GM19025 (cell line): ENCODE results near the gene RARA.
"Not testable (repeated sequence)": the region's sequence is repeated elsewhere in the genome, so short reads cannot be mapped to it uniquely, and the experiment has no call there.

Experiments used
- ATAC-seq: cut with Tn5 transposase; IDR thresholded peaks from one replicate; pipeline ENCODE4 v1.9.1; 2021; ENCODE audit warnings: mild to moderate bottlenecking, low read depth, moderate library complexity; ENCODE audit not compliant: unreplicated experiment

The RARA gene

GRCh38 chr17:40295488-40296436 is 13.2 kb upstream of the RARA start:
- ATAC-seq: no peak

GRCh38 chr17:40297511-40297910 is 11.5 kb upstream of the RARA start:
- no peak for ATAC-seq

DNA sequence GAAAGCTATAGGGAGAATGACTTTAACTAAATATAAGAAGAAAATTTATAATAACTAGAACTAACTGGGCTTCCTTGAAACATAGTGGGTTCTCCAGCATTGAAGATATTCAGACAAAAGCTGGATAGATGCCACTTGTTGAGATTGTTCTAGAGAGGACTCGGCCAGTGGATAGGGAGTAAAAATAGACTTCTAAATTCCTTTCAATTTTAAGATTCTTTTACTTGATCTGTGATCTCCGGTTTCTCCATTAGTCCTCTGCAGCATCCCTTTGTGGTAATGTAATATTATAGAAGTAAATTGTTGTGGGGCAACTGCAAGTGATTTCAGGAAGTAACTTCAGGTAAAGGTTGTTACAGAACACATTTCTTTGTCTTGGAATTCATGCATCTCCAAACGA is 10.3 kb upstream of the RARA start:
- ATAC-seq: no peak

- ATAC-seq: not testable (repeated sequence)
Observed at GRCh38 chr17:40299159-40299757, 9.7 kb upstream of the RARA start.

DNA sequence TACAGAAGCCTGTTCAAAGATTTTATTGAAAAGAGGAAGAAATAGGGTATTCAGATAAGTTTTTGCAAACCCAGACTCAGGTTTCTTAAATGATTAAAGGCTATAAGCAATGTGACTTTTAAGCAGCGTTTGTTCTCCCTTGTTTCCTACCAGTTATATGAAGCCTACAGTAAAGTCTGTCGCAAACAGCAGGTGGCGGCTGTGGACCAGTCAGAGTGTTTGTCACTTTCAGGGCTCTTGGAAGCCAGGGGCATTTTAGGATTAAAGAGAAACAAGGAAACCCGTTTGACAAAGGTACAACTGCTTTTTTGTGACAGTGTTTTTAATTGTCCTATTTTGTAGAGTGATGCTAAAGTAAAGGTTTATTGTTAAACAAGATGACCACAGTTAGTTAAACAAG is 7.7 kb upstream of the RARA start:
- ATAC-seq: no peak

DNA sequence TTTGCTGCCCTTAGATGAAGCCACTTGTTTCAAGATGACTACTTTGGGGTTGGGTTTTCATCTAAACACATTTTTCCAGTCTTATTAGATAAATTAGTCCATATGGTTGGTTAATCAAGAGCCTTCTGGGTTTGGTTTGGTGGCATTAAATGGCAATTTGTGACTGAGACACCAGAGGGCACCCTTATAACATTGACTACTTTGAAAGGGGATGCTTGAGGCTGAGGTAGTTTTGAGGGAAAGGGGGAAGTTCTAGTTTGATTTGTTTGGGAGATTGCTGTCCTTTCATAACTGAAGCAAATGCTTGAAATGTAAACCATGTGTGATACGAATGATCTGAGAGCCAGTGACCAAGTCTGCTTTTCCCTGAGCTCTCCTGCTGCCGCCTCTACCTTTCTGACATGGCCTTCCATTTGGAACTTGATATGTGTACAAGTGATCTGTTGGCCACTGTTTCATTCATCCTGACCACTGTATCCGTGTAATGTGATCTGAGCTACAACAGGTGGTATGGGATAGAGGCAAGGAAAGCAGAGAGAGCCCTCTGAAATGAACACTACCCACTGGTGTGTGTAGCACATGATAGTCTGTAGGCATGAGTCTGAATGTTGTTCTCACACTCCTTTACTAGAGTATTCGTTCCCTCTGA is 5.8 kb upstream of the RARA start:
- ATAC-seq: no peak

DNA sequence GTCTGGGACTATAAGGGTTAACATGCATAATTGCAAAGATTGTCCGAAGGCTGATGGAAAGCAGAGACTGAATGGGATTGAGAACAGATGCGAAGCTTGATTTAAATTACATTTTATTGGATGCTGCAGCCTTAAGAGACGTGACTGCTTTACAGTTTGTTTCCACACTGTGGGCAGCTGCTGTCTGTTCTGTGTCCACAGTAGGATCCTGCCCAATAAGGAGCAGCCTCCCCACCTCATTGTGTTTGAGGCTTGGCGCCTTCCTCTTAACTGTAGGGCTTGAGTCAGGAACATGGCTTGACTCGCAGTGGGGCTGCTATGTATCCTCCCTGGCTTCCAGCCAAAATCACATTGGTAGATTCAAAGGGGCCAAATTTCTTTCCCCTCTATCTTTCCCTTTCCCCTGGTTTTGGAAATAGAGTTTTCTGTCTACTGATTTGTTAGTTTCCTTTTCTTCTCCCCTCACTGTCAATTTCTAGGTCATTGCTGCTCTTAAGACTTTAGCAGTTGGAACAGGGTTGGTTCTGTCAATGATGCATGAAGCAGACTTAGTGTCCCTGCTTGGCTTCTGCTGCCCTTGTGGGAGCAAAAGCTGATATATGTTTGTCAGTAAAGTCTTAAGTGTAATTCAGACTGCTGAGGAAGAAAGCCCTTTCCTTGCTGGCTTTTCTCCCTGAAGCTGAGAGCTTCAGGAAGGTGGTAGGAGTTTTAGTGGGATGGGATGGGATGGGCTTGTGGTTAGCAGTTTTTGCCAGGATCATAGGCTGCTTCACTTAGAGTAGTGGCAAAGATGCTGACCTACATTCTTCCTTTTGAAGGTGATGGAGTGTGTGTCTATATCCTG is 5.0 kb upstream of the RARA start:
- ATAC-seq: no peak

GRCh38 chr17:40304552-40304863 is 4.5 kb upstream of the RARA start:
- not testable (repeated sequence) for ATAC-seq

GRCh38 chr17:40304866-40305265 is 4.1 kb upstream of the RARA start:
- not testable (repeated sequence) for ATAC-seq

DNA sequence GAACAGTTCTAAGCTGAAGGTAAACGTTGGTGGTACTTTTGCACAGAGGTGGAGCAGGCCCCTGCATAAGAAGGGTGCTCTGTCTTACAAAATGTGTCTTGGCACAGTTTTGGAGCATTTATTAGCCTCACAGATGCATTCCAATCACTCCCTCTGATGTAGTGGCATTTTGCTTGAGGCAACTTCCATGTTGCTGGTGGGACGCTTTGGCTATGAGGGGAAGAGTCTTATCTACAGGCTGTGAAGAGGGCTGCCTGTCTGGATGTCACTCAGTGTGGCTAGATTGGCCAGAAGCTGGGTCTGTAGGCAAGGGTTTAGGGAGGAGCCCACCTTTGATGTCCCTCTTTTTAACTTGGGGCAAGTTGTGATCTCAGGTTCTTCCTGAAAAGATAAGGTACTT is 2.6 kb upstream of the RARA start:
- no peak for ATAC-seq

- no peak for ATAC-seq
Observed at GRCh38 chr17:40307001-40307730, 1.8 kb upstream of the RARA start.

DNA sequence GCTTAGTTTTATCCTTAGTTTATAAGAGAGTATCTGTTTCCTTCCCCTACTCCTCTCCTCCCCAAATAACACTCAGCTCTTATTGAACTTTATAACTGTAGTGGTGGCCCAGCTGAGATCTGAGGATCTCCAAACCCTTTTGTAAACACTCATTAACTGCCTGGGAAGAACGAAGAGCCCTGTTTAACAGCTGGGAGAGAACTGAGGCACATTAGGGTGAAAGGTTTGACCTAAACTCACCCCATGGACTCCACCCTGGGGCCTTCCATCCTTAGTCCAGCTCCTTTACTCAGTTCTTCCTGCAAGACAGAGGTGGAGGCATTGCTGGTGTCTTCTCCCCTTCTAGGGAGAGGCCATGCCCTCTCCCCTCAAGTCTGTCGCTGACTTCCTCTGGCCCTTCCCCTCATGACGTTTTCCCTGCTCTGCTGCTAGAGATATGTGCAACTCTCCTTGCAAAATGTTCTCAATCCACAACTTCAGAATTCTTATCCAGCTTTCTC is 1.2 kb upstream of the RARA start:
- ATAC-seq: no peak

DNA sequence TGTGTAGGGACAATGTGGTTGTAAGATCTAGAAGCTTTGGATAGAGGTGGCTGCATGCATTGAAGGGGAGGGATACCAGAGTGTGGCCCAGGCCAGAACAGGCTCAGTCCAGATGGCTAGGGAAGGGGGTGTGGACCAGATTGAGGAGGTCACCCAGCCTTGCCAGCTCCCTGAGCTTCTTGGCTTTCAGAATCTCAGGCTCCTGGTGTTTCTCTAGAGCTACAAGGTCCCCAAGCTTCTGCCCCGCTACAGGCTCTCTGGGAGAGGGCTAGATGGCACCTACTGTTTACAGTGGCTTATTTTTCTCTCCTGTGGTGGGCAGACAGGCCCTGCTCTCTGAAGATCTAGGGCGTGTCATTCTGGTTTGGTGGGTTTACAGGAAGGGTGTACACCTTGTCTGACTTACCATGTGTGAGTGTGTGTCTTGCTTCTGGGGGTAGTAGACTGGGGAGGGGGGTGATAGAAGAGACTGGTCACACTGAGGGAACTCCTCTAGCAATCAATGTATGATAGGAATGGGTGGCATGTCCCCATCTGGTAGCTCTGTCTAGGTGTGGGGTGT is 1.1 kb downstream of the RARA start:
- no peak for ATAC-seq

- no peak for ATAC-seq
Observed at GRCh38 chr17:40310882-40311391, 2.0 kb downstream of the RARA start.

DNA sequence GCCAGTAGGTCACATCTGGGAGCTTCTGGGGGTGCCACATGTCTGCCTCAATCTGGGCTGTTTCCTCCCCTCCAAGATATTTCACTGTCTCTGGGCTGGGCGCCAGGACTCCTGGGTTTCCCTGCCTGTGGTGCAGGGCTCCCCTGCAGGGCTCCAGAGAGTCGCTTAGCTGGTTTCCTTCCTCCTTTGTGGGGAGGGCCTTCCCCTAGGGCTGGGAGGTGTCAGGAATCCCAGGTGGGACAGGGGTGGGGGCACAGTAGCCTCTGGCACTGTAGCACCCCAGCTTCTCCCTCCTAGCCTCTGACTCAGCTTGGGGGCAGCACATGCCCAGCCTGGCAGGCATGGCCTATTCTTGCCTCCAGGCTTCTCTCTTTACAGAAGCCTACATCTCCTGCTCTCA is 2.6 kb downstream of the RARA start:
- ATAC-seq: no peak

DNA sequence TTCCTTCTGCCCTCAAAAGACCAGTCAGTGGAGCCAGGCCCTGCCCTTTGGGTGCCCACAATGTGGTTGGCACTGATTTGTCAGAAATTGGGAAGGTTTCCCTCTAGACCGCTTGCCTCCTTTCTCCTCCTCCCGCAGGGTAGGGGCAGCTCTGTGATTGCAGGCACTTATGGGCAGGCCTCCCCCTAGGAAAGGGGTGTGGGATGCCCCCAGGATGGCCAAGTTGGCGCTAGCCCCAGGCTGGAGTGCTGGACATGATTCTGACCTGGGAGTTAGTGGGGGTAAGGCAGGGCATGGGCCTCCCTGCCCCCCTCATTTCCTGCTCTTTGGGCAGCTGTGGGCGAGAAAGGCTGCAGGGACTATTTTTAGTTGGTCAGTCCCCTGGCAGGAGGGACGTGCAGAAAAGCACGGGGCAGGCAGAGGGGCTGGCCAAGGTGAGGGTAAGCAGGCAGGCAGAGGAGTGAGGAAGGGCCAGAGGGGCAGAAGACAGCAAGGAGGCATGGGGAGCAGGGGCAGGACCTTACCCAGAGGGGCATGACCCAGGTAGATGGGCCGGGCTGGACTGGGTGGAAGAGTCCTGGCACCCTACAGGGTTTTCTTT is 3.3 kb downstream of the RARA start:
- ATAC-seq: no peak

- no peak for ATAC-seq
Observed at GRCh38 chr17:40312893-40313667, 4.1 kb downstream of the RARA start.
